ENCODE measurements around the gene FIGN.

- no peak for TF ChIP-seq CTCF (IDR thresholded peaks at IDR 0.05)
- no peak for TF ChIP-seq EZH2 (IDR thresholded peaks at IDR 0.05)
These were observed 12.6 kb upstream of the FIGN start for GRCh38 chr2:163748420-163748819.

Data from neural progenitor cell (in vitro differentiated cells).